ENCODE measurements around the gene ARHGEF7.

Gene ARHGEF7

GRCh38 chr13:111317042-111317550 lies 202.0 kb downstream of the ARHGEF7 start:
- TF ChIP-seq EZH2phosphoT487 (conservative IDR thresholded peaks at IDR 0.05; ENCODE audit: low read length) (no peak), CTCF (IDR thresholded peaks at IDR 0.05; ENCODE audit: insufficient read depth, low read length, poor library complexity, severe bottlenecking) (no peak)
- Histone ChIP-seq H3K9me3 (ENCODE audit: insufficient read depth, low read length) (no peaks in the 10 kb centered on the region), H3K36me3 (ENCODE audit: low read length) (no peaks in the 10 kb centered on the region), H3K27ac (ENCODE audit: low read depth, low read length) (no peak overlapping the region), H3K4me3 (ENCODE audit: insufficient read depth, low read length, poor library complexity, severe bottlenecking) (no peak overlapping the region), H3K9me2 (replicated peaks; ENCODE audit: insufficient read depth, low read length) (no peaks in the 10 kb centered on the region), H3K27me3 (ENCODE audit: low read length) (no peaks in the 10 kb centered on the region), H4K20me1 (ENCODE audit: low read depth, low read length) (no peaks in the 10 kb centered on the region), H3K79me2 (ENCODE audit: insufficient read depth, low read length) (no peaks in the 10 kb centered on the region), H3F3A (ENCODE audit: insufficient read depth) (no peaks in the 10 kb centered on the region), H3K9ac (ENCODE audit: low read length) (no peak overlapping the region), H3K4me2 (ENCODE audit: low read depth, low read length, poor library complexity, severe bottlenecking) (no peak overlapping the region), H2AFZ (ENCODE audit: low read depth, low read length, severe bottlenecking) (no peak overlapping the region)

- Histone ChIP-seq H4K20me1 (ENCODE audit: low read depth, low read length) (no peaks in the 10 kb centered on the region), H3K9me3 (ENCODE audit: insufficient read depth, low read length) (no peaks in the 10 kb centered on the region), H3K4me2 (ENCODE audit: low read depth, low read length, poor library complexity, severe bottlenecking) (no peak overlapping the region), H3K27me3 (ENCODE audit: low read length) (no peaks in the 10 kb centered on the region), H3F3A (ENCODE audit: insufficient read depth) (no peaks in the 10 kb centered on the region), H3K9ac (ENCODE audit: low read length) (no peak overlapping the region), H3K9me2 (replicated peaks; ENCODE audit: insufficient read depth, low read length) (no peaks in the 10 kb centered on the region), H3K36me3 (ENCODE audit: low read length) (no peaks in the 10 kb centered on the region), H3K27ac (ENCODE audit: low read depth, low read length) (no peak overlapping the region), H2AFZ (ENCODE audit: low read depth, low read length, severe bottlenecking) (no peak overlapping the region), H3K79me2 (ENCODE audit: insufficient read depth, low read length) (no peaks in the 10 kb centered on the region), H3K4me3 (ENCODE audit: insufficient read depth, low read length, poor library complexity, severe bottlenecking) (no peak overlapping the region)
- TF ChIP-seq CTCF (IDR thresholded peaks at IDR 0.05; ENCODE audit: insufficient read depth, low read length, poor library complexity, severe bottlenecking) (no peak), EZH2phosphoT487 (conservative IDR thresholded peaks at IDR 0.05; ENCODE audit: low read length) (no peak)
These were observed 202.6 kb downstream of the ARHGEF7 start for GRCh38 chr13:111317571-111318345.

GRCh38 chr13:111318386-111318785 lies 203.3 kb downstream of the ARHGEF7 start:
- H3K27me3 ChIP-seq (ENCODE audit: low read length) = no peaks in the 10 kb centered on the region
- no peak overlapping the region for H3K4me3 ChIP-seq (ENCODE audit: insufficient read depth, low read length, poor library complexity, severe bottlenecking)
- no peaks in the 10 kb centered on the region for H3K9me3 ChIP-seq (ENCODE audit: insufficient read depth, low read length)
- H3F3A ChIP-seq (ENCODE audit: insufficient read depth) = no peaks in the 10 kb centered on the region
- no peaks in the 10 kb centered on the region for H3K36me3 ChIP-seq (ENCODE audit: low read length)
- H3K9ac ChIP-seq (ENCODE audit: low read length) = no peak overlapping the region
- no peak overlapping the region for H3K4me2 ChIP-seq (ENCODE audit: low read depth, low read length, poor library complexity, severe bottlenecking)
- H3K27ac ChIP-seq (ENCODE audit: low read depth, low read length) = no peak overlapping the region
- H2AFZ ChIP-seq (ENCODE audit: low read depth, low read length, severe bottlenecking) = no peak overlapping the region
- TF ChIP-seq EZH2phosphoT487 (conservative IDR thresholded peaks at IDR 0.05; ENCODE audit: low read length) (no peak), CTCF (IDR thresholded peaks at IDR 0.05; ENCODE audit: insufficient read depth, low read length, poor library complexity, severe bottlenecking) (no peak)
- no peaks in the 10 kb centered on the region for H4K20me1 ChIP-seq (ENCODE audit: low read depth, low read length)
- no peaks in the 10 kb centered on the region for H3K9me2 ChIP-seq (replicated peaks; ENCODE audit: insufficient read depth, low read length)
- no peaks in the 10 kb centered on the region for H3K79me2 ChIP-seq (ENCODE audit: insufficient read depth, low read length)

All from SU-DHL-6 (cell line).